Osteocyte (in vitro differentiated cells): ENCODE measurements around the gene SH3PXD2A. TPM values are rescaled to one million over a fixed set of nuclear protein-coding genes. Genes with fewer than 3 reads are reported as not detected.

Experiments used
- DNase-seq: peaks from one replicate; pipeline ENCODE4 v3.0.0; 2021; ENCODE audit warnings: mixed read lengths; ENCODE audit not compliant: unreplicated experiment; ENCODE audit errors: extremely low spot score
- H3K27ac Mint-ChIP-seq: one replicate; pipeline ENCODE4 v1.8.0; 2021; ENCODE audit warnings: mild to moderate bottlenecking, mixed read lengths; ENCODE audit not compliant: unreplicated experiment
- H3K27me3 Mint-ChIP-seq: one replicate; pipeline ENCODE4 v1.8.0; 2021; ENCODE audit warnings: mixed read lengths; ENCODE audit not compliant: unreplicated experiment
- H3K36me3 Mint-ChIP-seq: one replicate; pipeline ENCODE4 v1.8.0; 2021; ENCODE audit warnings: mixed read lengths; ENCODE audit not compliant: unreplicated experiment
- H3K4me1 Mint-ChIP-seq: one replicate; pipeline ENCODE4 v1.8.0; 2021; ENCODE audit warnings: mixed read lengths; ENCODE audit not compliant: unreplicated experiment
- H3K4me3 Mint-ChIP-seq: one replicate; pipeline ENCODE4 v1.8.0; 2021; ENCODE audit warnings: mild to moderate bottlenecking, moderate library complexity, mixed read lengths; ENCODE audit not compliant: unreplicated experiment
- H3K9me3 Mint-ChIP-seq: one replicate; pipeline ENCODE4 v1.8.0; 2021; ENCODE audit warnings: mixed read lengths; ENCODE audit not compliant: unreplicated experiment
- CTCF ChIP-seq: fragments of 200-600 bp; sonication (generic); IDR thresholded peaks from 2 replicates; pipeline ENCODE4 v1.5.0; 2021; ENCODE audit warnings: antibody characterized with exemption, mild to moderate bottlenecking, moderate library complexity
- total RNA-seq: library from RNA; stranded (reverse); gene quantifications from 2 replicates; pipeline ENCODE4 v1.2.1, GENCODE V29; 2021

The SH3PXD2A gene
- total RNA-seq, 1 donor from 2014 or later: 43.0 TPM

GRCh38 chr10:103890688-103891087, 35.3 kb upstream of the SH3PXD2A start:
- Mint-ChIP-seq H3K9me3 (no peaks in the 10 kb centered on the region), H3K4me1 (peaks cover 50% of the 10 kb centered on the region), H3K4me3 (no peak overlapping the region), H3K27ac (no peak overlapping the region), H3K27me3 (no peaks in the 10 kb centered on the region), H3K36me3 (peaks cover 17% of the 10 kb centered on the region)
- DNase-seq: no peak
- no peak for TF ChIP-seq CTCF

DNA sequence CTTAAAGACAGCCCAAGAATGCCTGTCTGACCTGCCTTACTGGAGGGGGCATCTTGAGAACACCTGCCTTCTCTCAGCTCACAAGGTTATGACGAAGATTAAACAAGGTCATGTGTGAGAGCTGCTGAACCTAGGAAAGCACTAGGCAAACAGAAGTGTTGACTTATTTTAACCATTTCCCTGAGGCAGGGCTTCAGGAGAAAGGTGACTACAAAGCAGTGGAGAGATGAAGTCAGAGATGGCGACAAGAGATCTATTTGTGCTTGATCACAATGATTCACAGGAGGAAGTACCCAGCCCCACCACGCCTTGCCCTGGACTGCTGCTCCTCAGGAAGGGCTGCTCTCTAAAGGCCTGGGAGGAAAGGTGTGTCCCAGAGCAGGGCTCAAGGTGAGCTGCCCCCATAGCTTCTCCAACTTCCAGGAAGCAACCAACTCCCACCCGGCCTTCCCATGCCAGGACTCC, 34.9 kb upstream of the SH3PXD2A start:
- H3K27me3 Mint-ChIP-seq: no peaks in the 10 kb centered on the region
- no peak for TF ChIP-seq CTCF
- no peak overlapping the region for H3K4me3 Mint-ChIP-seq
- peaks cover 45% of the 10 kb centered on the region for H3K4me1 Mint-ChIP-seq
- no peaks in the 10 kb centered on the region for H3K9me3 Mint-ChIP-seq
- H3K27ac Mint-ChIP-seq: no peak overlapping the region
- DNase-seq: no peak
- peaks cover 14% of the 10 kb centered on the region for H3K36me3 Mint-ChIP-seq

DNA sequence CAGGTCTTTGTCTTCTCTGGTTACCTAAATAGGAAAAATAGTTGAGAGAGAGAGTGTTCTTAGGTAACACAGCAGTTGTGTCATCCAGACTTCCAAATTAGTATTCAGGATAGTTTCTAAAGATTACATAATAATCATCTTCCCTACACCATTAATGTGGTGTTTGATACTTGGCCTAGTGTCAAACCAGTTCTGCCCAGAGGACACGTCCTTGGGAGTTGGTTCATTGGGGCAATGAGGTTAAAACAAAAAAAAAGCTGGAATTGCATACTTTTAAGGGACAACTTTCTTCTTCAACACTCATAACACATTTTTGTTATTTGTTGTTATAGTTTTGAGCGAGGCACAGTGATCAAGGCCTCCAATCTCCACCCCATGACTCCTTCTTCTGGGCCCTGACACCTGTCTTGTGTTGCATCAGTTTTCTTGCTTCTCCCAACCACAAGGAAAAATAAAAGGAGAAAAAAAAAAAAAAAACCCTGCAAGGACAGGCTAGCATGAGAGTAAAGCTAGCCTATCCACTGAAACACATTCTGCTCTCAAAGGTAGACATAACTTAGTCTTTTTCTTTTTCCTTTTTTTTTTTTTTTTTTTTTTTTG, 33.8 kb upstream of the SH3PXD2A start:
- no peaks in the 10 kb centered on the region for H3K27me3 Mint-ChIP-seq
- H3K4me1 Mint-ChIP-seq: peaks cover 35% of the 10 kb centered on the region
- H3K9me3 Mint-ChIP-seq: no peaks in the 10 kb centered on the region
- no peak for DNase-seq
- peaks cover 14% of the 10 kb centered on the region for H3K36me3 Mint-ChIP-seq
- peak overlapping the region; percentile 73 for H3K27ac Mint-ChIP-seq
- no peak overlapping the region for H3K4me3 Mint-ChIP-seq
- no peak for TF ChIP-seq CTCF

DNA sequence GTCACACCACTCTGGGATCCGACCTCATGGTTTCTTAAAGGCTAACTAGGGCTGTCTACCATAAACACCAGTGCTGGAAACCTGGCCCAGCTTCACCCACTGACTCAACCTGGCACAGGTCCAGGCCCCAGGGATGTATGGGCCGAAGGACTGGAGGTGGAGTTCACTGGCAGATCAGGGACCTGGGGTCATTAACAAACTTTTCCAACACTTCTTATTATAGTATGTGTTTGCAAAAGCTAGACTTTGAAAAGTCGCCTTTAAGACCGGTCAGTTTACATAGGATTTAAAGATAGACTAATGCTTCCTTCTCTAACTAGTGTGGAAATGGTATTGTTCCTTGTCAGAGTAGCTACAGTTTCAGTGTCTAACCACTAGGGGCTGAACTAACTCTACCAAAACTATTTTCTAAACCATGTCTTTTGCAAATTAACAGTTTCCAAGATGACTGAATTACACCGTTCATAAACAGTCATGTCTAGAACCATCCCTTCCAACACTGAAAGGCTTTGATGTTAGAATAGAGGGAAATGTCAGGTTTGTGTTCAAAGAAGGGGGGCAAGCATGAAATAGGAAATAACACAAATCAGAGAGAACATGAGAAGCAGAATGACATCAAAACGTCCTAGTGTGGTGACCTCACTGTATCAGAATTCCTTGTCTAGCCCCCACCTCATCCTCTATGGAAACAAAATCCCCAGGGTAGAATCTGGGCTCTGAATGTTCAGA, 32.9 kb upstream of the SH3PXD2A start:
- DNase-seq: no peak
- Mint-ChIP-seq H3K36me3 (peaks cover 14% of the 10 kb centered on the region), H3K4me3 (no peak overlapping the region), H3K27me3 (no peaks in the 10 kb centered on the region), H3K9me3 (no peaks in the 10 kb centered on the region), H3K4me1 (peaks cover 25% of the 10 kb centered on the region), H3K27ac (peak overlapping the region; percentile 73)
- TF ChIP-seq CTCF: peak; percentile 82

DNA sequence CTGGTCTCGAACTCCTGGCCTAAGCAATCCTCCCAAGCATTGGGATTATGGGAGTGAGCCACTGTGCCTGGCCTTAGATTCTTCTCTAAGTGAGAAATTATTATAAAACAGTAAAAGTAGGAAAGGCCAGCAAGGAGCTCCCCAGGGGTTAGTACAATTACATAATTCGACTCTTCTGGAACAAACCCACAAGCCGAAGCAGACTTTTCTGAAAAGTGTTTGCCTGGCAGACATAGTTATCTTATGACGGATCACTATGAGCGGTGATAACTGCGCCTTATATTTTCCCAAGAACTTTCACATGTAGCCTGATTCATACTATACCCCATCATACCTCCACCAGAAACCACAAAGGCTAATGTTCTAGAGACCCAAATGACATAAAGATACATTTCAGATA, 30.2 kb upstream of the SH3PXD2A start:
- Mint-ChIP-seq H3K4me1 (peaks cover 24% of the 10 kb centered on the region), H3K36me3 (peaks cover 11% of the 10 kb centered on the region), H3K4me3 (no peak overlapping the region), H3K27me3 (no peaks in the 10 kb centered on the region), H3K9me3 (no peaks in the 10 kb centered on the region), H3K27ac (no peak overlapping the region)
- no peak for DNase-seq
- TF ChIP-seq CTCF: no peak
